Type B pancreatic cell (in vitro differentiated cells): ENCODE measurements around the gene RNU5B-1. TPM values are rescaled to one million over a fixed set of nuclear protein-coding genes. Genes with fewer than 3 reads are reported as not detected.
A peak's percentile ranks its signal among the peaks of the same experiment; 100 is the strongest.

ENCODE experiments used
- DNase-seq: peaks from one replicate; pipeline ENCODE4 v3.0.0; 2021; ENCODE audit warnings: mixed read lengths; ENCODE audit not compliant: unreplicated experiment; ENCODE audit errors: extremely low spot score
- H3K27ac Mint-ChIP-seq: 2 replicates; pipeline ENCODE4 v1.8.0; 2021; ENCODE audit warnings: mild to moderate bottlenecking, mixed read lengths
- H3K27me3 Mint-ChIP-seq: 2 replicates; pipeline ENCODE4 v1.8.0; 2021; ENCODE audit warnings: mixed read lengths
- H3K36me3 Mint-ChIP-seq: 2 replicates; pipeline ENCODE4 v1.8.0; 2021; ENCODE audit warnings: mixed read lengths
- H3K4me1 Mint-ChIP-seq: one replicate; pipeline ENCODE4 v1.8.0; 2021; ENCODE audit warnings: mixed read lengths; ENCODE audit not compliant: unreplicated experiment
- H3K4me3 Mint-ChIP-seq: 2 replicates; pipeline ENCODE4 v1.8.0; 2021; ENCODE audit warnings: mild to moderate bottlenecking, mixed read lengths
- H3K9me3 Mint-ChIP-seq: 2 replicates; pipeline ENCODE4 v1.8.0; 2021; ENCODE audit warnings: mixed read lengths
- CTCF ChIP-seq: fragments of 200-600 bp; sonication (generic); conservative IDR thresholded peaks from 2 replicates; pipeline ENCODE4 v1.5.0; 2021; ENCODE audit warnings: antibody characterized with exemption, mild to moderate bottlenecking
- long read RNA-seq: library from polyadenylated mRNA; unstranded; transcript quantifications from one replicate; pipeline ENCODE4 v2.0.0, GENCODE V29; 2020
- total RNA-seq: library from RNA; stranded (reverse); gene quantifications from 2 replicates; pipeline ENCODE4 v1.2.1, GENCODE V29; 2021; ENCODE audit warnings: low replicate concordance

The RNU5B-1 gene
- total RNA-seq, result 15.0 and 16.3 TPM in 2 replicates
- long read RNA-seq, partial matches to known transcripts, result 0 of 1 reads
- long read RNA-seq, other reads (novel, unspliced or antisense), result 0 of 1 reads

- peak within 1 kb of the TSS; percentile 94 for H3K4me3 Mint-ChIP-seq
- no peak for DNase-seq
- no peak for TF ChIP-seq CTCF
- no peaks in the 10 kb centered on the region for H3K9me3 Mint-ChIP-seq
- H3K27ac Mint-ChIP-seq, result peak within 1 kb of the TSS; percentile 99
- H3K27me3 Mint-ChIP-seq, result peaks cover 7% of the 10 kb centered on the region
- no peaks in the 10 kb centered on the region for H3K36me3 Mint-ChIP-seq
- peaks cover 9% of the 10 kb centered on the region for H3K4me1 Mint-ChIP-seq
These were observed at the start of gene RNU5B-1 for GRCh38 chr15:65304381-65305149. Gene RNU5B-1 (plus strand): TSS chr15:65304677.

GRCh38 chr15:65254758-65255157 is 49.7 kb upstream of the RNU5B-1 start:
- Mint-ChIP-seq H3K27me3 (no peaks in the 10 kb centered on the region), H3K4me1 (peaks cover 24% of the 10 kb centered on the region), H3K36me3 (peaks cover 24% of the 10 kb centered on the region), H3K9me3 (no peaks in the 10 kb centered on the region), H3K27ac (peak overlapping the region; percentile 29), H3K4me3 (no peak overlapping the region)
- no peak for TF ChIP-seq CTCF
- DNase-seq, result no peak

DNA sequence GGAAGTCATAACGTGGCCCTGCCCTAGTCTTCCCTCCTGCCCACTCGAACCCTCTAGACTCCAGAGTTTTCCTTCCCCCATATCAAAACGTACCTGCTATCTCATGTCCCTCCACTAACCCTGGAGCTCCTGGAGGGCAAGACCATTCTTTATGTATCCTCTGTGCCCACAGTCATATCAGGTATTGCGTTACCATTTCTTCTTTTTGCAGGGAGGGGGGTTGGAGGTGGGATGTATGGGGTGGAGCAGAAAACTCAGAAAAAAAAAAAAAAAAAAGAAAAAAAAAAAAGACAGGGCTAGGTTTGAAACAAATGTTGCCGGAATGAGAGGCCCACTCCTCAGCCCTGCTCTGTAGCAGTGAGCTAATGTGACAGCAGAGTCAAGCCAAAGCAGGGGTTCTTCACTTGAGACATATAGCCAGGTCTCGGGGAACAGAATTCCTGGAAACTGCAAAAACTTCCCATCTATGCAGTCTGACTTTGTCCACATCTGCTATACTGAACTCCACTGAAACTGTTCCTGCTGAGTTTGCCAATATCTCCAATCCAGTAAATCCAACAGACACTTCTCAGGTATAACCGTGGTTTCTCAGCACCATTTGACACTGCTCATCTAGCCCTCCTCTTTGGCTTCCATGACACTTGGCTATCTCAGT is 48.9 kb upstream of the RNU5B-1 start:
- no peak for TF ChIP-seq CTCF
- Mint-ChIP-seq H3K36me3 (peaks cover 29% of the 10 kb centered on the region), H3K4me1 (peaks cover 26% of the 10 kb centered on the region), H3K9me3 (no peaks in the 10 kb centered on the region), H3K4me3 (no peak overlapping the region), H3K27me3 (no peaks in the 10 kb centered on the region), H3K27ac (no peak overlapping the region)
- DNase-seq, result no peak

DNA sequence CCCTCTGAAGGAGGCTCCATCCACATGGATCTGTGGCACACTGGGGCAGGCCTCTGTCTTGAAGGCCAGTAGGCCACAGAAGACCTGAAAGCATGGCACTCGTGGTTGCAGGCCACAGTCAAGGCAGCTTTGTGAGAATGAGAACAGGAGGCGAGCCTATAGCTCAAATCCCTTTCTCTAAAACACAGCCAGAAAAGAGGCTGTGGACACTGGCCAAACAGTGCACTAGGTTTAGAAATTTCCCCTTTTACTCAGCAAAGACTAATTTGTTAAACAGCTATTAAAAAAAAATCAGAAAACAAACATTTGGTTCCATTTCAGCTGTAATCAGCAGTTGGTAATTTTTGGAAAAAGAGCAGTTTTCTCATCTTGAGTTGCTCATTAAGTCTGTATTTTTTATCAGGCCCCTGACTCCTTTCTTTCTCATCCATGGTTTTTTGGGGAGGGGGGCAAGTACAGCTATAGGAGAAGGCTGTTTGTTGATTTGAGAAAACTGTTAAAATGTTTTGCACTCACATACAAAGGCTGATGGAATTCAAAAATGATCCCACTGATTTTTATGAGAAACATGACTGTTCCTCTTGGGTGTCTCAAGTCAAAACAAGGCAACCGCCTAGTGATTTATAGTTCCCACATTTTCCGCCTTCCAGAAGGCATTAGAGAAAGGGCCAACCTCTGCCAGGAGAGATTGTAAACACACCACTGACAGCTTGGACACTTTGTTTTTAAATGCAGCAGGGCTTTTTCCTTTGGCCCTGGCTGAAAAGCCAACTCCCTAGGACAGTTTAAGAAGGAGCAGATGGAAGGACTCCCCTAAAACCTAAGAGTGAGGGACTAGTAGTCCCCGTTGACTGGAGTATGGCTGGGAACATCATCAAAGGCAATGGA is 45.9 kb upstream of the RNU5B-1 start:
- no peak for TF ChIP-seq CTCF
- DNase-seq, result no peak
- no peak overlapping the region for H3K27ac Mint-ChIP-seq
- no peak overlapping the region for H3K4me3 Mint-ChIP-seq
- H3K4me1 Mint-ChIP-seq, result peaks cover 26% of the 10 kb centered on the region
- H3K27me3 Mint-ChIP-seq, result no peaks in the 10 kb centered on the region
- peaks cover 40% of the 10 kb centered on the region for H3K36me3 Mint-ChIP-seq
- H3K9me3 Mint-ChIP-seq, result no peaks in the 10 kb centered on the region

GRCh38 chr15:65259367-65259797 is 45.1 kb upstream of the RNU5B-1 start:
- no peak overlapping the region for H3K27ac Mint-ChIP-seq

More at GRCh38 chr15:65259367-65259797, 45.1 kb upstream of the RNU5B-1 start:
- no peak for TF ChIP-seq CTCF
- peaks cover 36% of the 10 kb centered on the region for H3K36me3 Mint-ChIP-seq
- DNase-seq, result no peak
- peaks cover 26% of the 10 kb centered on the region for H3K4me1 Mint-ChIP-seq
- H3K4me3 Mint-ChIP-seq, result no peak overlapping the region
- no peaks in the 10 kb centered on the region for H3K9me3 Mint-ChIP-seq
- H3K27me3 Mint-ChIP-seq, result no peaks in the 10 kb centered on the region
